HepG2 (cell line): ENCODE results near the gene NKAIN2. TPM values are rescaled to one million over a fixed set of nuclear protein-coding genes. Genes with fewer than 3 reads are reported as not detected.

Experiments used
- ATAC-seq: fragments of 200-7000 bp; cut with Tn5 transposase; 3 replicates; pipeline ENCODE4 v1.9.1; 2020; ENCODE audit warnings: mild to moderate bottlenecking, moderate library complexity
- BruUV-seq: library from RNA; stranded (reverse); fragments of 400-500 nt; replicated peaks from 2 replicates; lab custom pipeline; 2021; lab: Mats Ljungman, UMichigan
- CTCF ChIA-PET: fragments of 300-600 bp; formaldehyde crosslinking; extraction: SDS; loops from one replicate; lab custom pipeline; 2021; ENCODE audit warnings: low total read pairs, inconsistent platforms, low intra/inter-chr PET ratio; lab: Yijun Ruan, JAX
- POLR2A ChIA-PET: fragments of 350-600 bp; sonication (Branson Sonifier 250); formaldehyde crosslinking; loops from one replicate; lab custom pipeline; 2020; ENCODE audit warnings: antibody characterized with exemption, inconsistent platforms; lab: Yijun Ruan, JAX
- DNase-seq: peaks from one replicate; pipeline ENCODE4 v3.0.0-alpha.2; 2015; ENCODE audit warnings: low spot score
- FAIRE-seq: peaks from 3 replicates; lab custom pipeline; 2011; peaks lifted over from hg19 to GRCh38; lab: Jason Lieb, UNC
- H2AFZ ChIP-seq: one replicate; pipeline ENCODE4 v1.6.1; 2011; ENCODE audit warnings: low read length, inconsistent platforms
- H3K27ac ChIP-seq: fragments of 300-600 bp; 3 replicates; pipeline ENCODE4 v1.8.0; 2011; ENCODE audit warnings: mixed run types, mild to moderate bottlenecking, mixed read lengths, low read length, inconsistent platforms; ENCODE audit not compliant: insufficient read depth; ENCODE audit errors: extremely low read length
- H3K27me3 ChIP-seq, 2 experiments: fragments of 200-600 bp in 1 of 2; 2 replicates in 1 of 2; 3 replicates in 1 of 2; pipeline versions ENCODE4 v1.6.0 to v1.8.0; 2011; ENCODE audit warnings: low read length in 2 of 2, mild to moderate bottlenecking in 2 of 2, moderate library complexity in 2 of 2, inconsistent platforms in 1 of 2; ENCODE audit not compliant: insufficient read depth in 2 of 2, control insufficient read depth in 1 of 2
- H3K36me3 ChIP-seq, 2 experiments: fragments of 200-600 bp in 1 of 2; replicated peaks in 1 of 2; 2 replicates in 1 of 2; 3 replicates in 1 of 2; pipeline versions ENCODE4 v1.5.1 to v1.8.0; 2011; ENCODE audit warnings: low read length in 2 of 2, inconsistent platforms in 1 of 2; ENCODE audit not compliant: insufficient read depth in 2 of 2, control insufficient read depth in 1 of 2
- H3K4me1 ChIP-seq: 2 replicates; pipeline ENCODE4 v1.5.1; 2012; ENCODE audit warnings: low read length, inconsistent platforms; ENCODE audit not compliant: insufficient read depth
- H3K4me2 ChIP-seq: 2 replicates; pipeline ENCODE4 v1.6.0; 2011; ENCODE audit warnings: low read depth, low read length, inconsistent platforms
- H3K4me3 ChIP-seq, 3 experiments: fragments of 200-600 bp in 1 of 3; sonication (generic), shearing (Covaris generic) in 1 of 3; replicated peaks in 1 of 3; 2 replicates each; pipeline ENCODE4 v1.5.1; 2011 to 2016; ENCODE audit warnings: low read length in 3 of 3, inconsistent platforms in 2 of 3, low read depth in 2 of 3, mild to moderate bottlenecking in 2 of 3, control low read depth in 1 of 3, mixed read lengths in 1 of 3; ENCODE audit not compliant: insufficient read depth in 1 of 3
- H3K79me2 ChIP-seq: one replicate; pipeline ENCODE4 v1.6.1; 2011; ENCODE audit warnings: low read length, inconsistent platforms; ENCODE audit not compliant: insufficient read depth
- H3K9ac ChIP-seq: 2 replicates; pipeline ENCODE4 v1.6.0; 2011; ENCODE audit warnings: mild to moderate bottlenecking, low read depth, low read length, inconsistent platforms; ENCODE audit not compliant: insufficient read depth
- H3K9me3 ChIP-seq: 2 replicates; pipeline ENCODE4 v1.5.1; 2012; ENCODE audit warnings: mild to moderate bottlenecking, low read length
- H4K20me1 ChIP-seq: 2 replicates; pipeline ENCODE4 v1.6.0; 2011; ENCODE audit warnings: inconsistent platforms, mild to moderate bottlenecking, low read length, moderate library complexity; ENCODE audit not compliant: insufficient read depth
- AGO2 ChIP-seq: fragments of 200-400 bp; formaldehyde crosslinking; optimal IDR thresholded peaks from 2 replicates; pipeline ENCODE3; 2017; ENCODE audit warnings: mild to moderate bottlenecking, low read depth, low read length, moderate library complexity
- CHD2 ChIP-seq: IDR thresholded peaks from 2 replicates; pipeline ENCODE4 v1.6.1; 2011; ENCODE audit warnings: low read depth, low read length, improper control_type of control experiment
- ERF ChIP-seq: IDR thresholded peaks from 2 replicates; pipeline ENCODE4 v1.6.1; 2018; ENCODE audit warnings: missing biosample characterization, missing genetic modification reagents
- HMG20B ChIP-seq: conservative IDR thresholded peaks from 2 replicates; pipeline ENCODE4 v1.6.1; 2016; ENCODE audit warnings: missing genetic modification reagents, missing compliant biosample characterization
- KDM5A ChIP-seq: fragments of 200-600 bp; sonication (generic); IDR thresholded peaks from 2 replicates; pipeline ENCODE4 v1.7.0; 2018; ENCODE audit warnings: antibody characterized with exemption, mild to moderate bottlenecking, low read length, borderline replicate concordance
- MLX ChIP-seq: IDR thresholded peaks from 2 replicates; pipeline ENCODE4 v1.6.1; 2016
- PITX1 ChIP-seq: sonication (generic); formaldehyde crosslinking; IDR thresholded peaks from 2 replicates; pipeline ENCODE4 v1.5.1; 2020; ENCODE audit warnings: mild to moderate bottlenecking, missing genetic modification reagents
- ZNF121 ChIP-seq: sonication (generic); formaldehyde crosslinking; IDR thresholded peaks from 2 replicates; pipeline ENCODE4 v1.5.0; 2020; ENCODE audit warnings: mild to moderate bottlenecking, missing genetic modification reagents
- ZNF207 ChIP-seq: fragments of 450-650 bp; IDR thresholded peaks from 2 replicates; pipeline ENCODE4 v1.6.1; 2016; ENCODE audit warnings: antibody characterized with exemption, borderline replicate concordance
- ZNF720 ChIP-seq: sonication (generic); formaldehyde crosslinking; IDR thresholded peaks from 2 replicates; pipeline ENCODE4 v1.4.0; 2020; ENCODE audit warnings: missing genetic modification reagents
- ZNF768 ChIP-seq: sonication (generic); formaldehyde crosslinking; IDR thresholded peaks from 2 replicates; pipeline ENCODE4 v1.4.0; 2020; ENCODE audit warnings: missing genetic modification reagents
- WGBS: methylation state at CpG from one replicate; pipeline ENCODE4 v1.1.6; 2017; ENCODE audit warnings: low lambda C conversion rate; 5-methylcytosine and 5-hydroxymethylcytosine counted together
- in situ Hi-C: cut with HindIII; loops from 2 replicates; pipeline ENCODE4 v1.10.0; 2017; ENCODE audit warnings: low pct_unique_long_range_greater_than_20kb; ENCODE audit not compliant: extremely low pct_ligation_motif_present
- intact Hi-C: fragments of 100-400 bp; cut with micrococcal nuclease; formaldehyde crosslinking; loops from one replicate; pipeline ENCODE4 v1.10.0; 2022; ENCODE audit not compliant: unreplicated experiment
- polyA plus RNA-seq, 8 experiments: library from polyadenylated mRNA; depleted of rRNA in 3 of 8; stranded (reverse) in 7 of 8; unstranded in 1 of 8; fragments of >200 nt; fragmentation: Illumina TruSeq in 4 of 8; extraction: Trizol in 4 of 8; gene quantifications; 2 replicates each; pipeline versions ENCODE4 v1.2.1 to v1.2.3, GENCODE V29; 2011 to 2016; ENCODE audit warnings: low read depth in 4 of 8, missing spikeins in 1 of 8, mixed read lengths in 1 of 8; ENCODE audit not compliant: insufficient read depth in 1 of 8
- total RNA-seq, 5 experiments: library from RNA; depleted of rRNA; stranded (reverse); fragments of >200 nt; fragmentation: Illumina TruSeq; extraction: Trizol; gene quantifications; 2 replicates each; pipeline ENCODE4 v1.2.3, GENCODE V29; 2016; ENCODE audit warnings: low read depth in 1 of 5
- TF ChIP-seq, protein P1 (sequence below): sonication (generic); formaldehyde crosslinking; IDR thresholded peaks from 2 replicates; pipeline ENCODE4 v1.4.0; 2020; ENCODE audit warnings: missing genetic modification reagents, low read depth, mild to moderate bottlenecking, borderline replicate concordance
- TF ChIP-seq, protein P2 (sequence below): sonication (generic); formaldehyde crosslinking; IDR thresholded peaks from 2 replicates; pipeline ENCODE4 v1.5.0; 2020; ENCODE audit warnings: missing genetic modification reagents, mild to moderate bottlenecking, borderline replicate concordance

Gene NKAIN2
- total and polyA plus RNA-seq, 2 of the 13 experiments (the other 11 are each of a cell fraction or from before 2014, with no cell fraction given), result not detected

GRCh38 chr6:123844011-123844410, 40.3 kb downstream of the NKAIN2 start:
- Histone ChIP-seq H3K9me3 (no peaks in the 10 kb centered on the region), H3K4me1 (no peaks in the 10 kb centered on the region), H3K4me2 (no peak overlapping the region), H4K20me1 (no peaks in the 10 kb centered on the region), H3K36me3 (no peaks in the 10 kb centered on the region), H3K27me3 (no peaks in the 10 kb centered on the region), H3K27ac (no peak overlapping the region), H3K4me3 (no peak overlapping the region), H3K9ac (no peak overlapping the region), H2AFZ (no peak overlapping the region), H3K79me2 (no peaks in the 10 kb centered on the region)
- CTCF ChIA-PET, result no interaction called here
- DNase-seq, result no peak
- POLR2A ChIA-PET, result no interaction called here
- no peak for FAIRE-seq
- intact Hi-C loops, result no loop called here
- WGBS, result 9% methylated on average over 5 of the region's 5 CpGs
- ATAC-seq, result no peak
- in situ Hi-C loops, result no loop called here
- BruUV-seq, result no TSS peak
- TF ChIP-seq, protein P1, sequence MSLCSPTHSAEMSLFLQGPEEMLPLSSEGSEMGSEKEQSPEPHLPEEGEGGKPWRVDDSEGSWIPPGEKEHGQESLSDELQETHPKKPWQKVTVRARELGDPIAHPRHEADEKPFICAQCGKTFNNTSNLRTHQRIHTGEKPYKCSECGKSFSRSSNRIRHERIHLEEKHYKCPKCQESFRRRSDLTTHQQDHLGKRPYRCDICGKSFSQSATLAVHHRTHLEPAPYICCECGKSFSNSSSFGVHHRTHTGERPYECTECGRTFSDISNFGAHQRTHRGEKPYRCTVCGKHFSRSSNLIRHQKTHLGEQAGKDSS (CRISPR knock-in tag), result no peak
- TF ChIP-seq PITX1 (CRISPR knock-in tag) (no peak), HMG20B (CRISPR knock-in tag) (no peak), ERF (CRISPR knock-in tag) (no peak), ZNF768 (no peak), AGO2 (no peak), KDM5A (no peak), CHD2 (no peak), ZNF207 (no peak), MLX (no peak), ZNF121 (CRISPR knock-in tag) (no peak), ZNF720 (CRISPR knock-in tag) (no peak)
- TF ChIP-seq, protein P2, sequence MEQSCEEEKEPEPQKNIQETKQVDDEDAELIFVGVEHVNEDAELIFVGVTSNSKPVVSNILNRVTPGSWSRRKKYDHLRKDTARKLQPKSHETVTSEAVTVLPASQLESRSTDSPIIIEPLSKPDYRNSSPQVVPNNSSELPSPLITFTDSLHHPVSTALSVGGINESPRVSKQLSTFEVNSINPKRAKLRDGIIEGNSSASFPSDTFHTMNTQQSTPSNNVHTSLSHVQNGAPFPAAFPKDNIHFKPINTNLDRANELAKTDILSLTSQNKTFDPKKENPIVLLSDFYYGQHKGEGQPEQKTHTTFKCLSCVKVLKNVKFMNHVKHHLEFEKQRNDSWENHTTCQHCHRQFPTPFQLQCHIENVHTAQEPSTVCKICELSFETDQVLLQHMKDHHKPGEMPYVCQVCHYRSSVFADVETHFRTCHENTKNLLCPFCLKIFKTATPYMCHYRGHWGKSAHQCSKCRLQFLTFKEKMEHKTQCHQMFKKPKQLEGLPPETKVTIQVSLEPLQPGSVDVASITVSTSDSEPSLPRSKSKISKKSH, result no peak
- TF ChIP-seq, all 625 proteins: peak for 0
